Astrocyte (in vitro differentiated cells and primary cell): ENCODE results near the gene FCHO2. TPM values are rescaled to one million over a fixed set of nuclear protein-coding genes. Genes with fewer than 3 reads are reported as not detected.

Source experiments
- DNase-seq: peaks from one replicate; pipeline ENCODE4 v3.0.0-alpha.2; 2010; ENCODE audit warnings: low read depth
- FAIRE-seq: peaks from 2 replicates; lab custom pipeline; 2011; peaks lifted over from hg19 to GRCh38; lab: Jason Lieb, UNC
- H2AFZ ChIP-seq: 2 replicates; pipeline ENCODE4 v1.6.0; 2012; ENCODE audit warnings: low read depth, low read length, inconsistent platforms
- H3K27ac ChIP-seq: 2 replicates; pipeline ENCODE4 v1.5.1; 2011; ENCODE audit warnings: low read depth, low read length, inconsistent platforms
- H3K27me3 ChIP-seq: 2 replicates; pipeline ENCODE4 v1.6.0; 2011; ENCODE audit warnings: low read length, inconsistent platforms; ENCODE audit not compliant: insufficient read depth
- H3K36me3 ChIP-seq: 2 replicates; pipeline ENCODE4 v1.5.1; 2011; ENCODE audit warnings: low read length, inconsistent platforms; ENCODE audit not compliant: insufficient read depth
- H3K4me1 ChIP-seq: 2 replicates; pipeline ENCODE4 v1.5.1; 2011; ENCODE audit warnings: low read length, inconsistent platforms; ENCODE audit not compliant: insufficient read depth
- H3K4me2 ChIP-seq: 2 replicates; pipeline ENCODE4 v1.6.0; 2012; ENCODE audit warnings: low read length, inconsistent platforms
- H3K4me3 ChIP-seq: 2 replicates; pipeline ENCODE4 v1.5.1; 2011; ENCODE audit warnings: low read depth, mild to moderate bottlenecking, low read length, inconsistent platforms; ENCODE audit not compliant: insufficient read depth
- H3K79me2 ChIP-seq: 2 replicates; pipeline ENCODE4 v1.6.0; 2012; ENCODE audit warnings: mild to moderate bottlenecking, low read length, inconsistent platforms; ENCODE audit not compliant: insufficient read depth
- H3K9ac ChIP-seq: 2 replicates; pipeline ENCODE4 v1.6.0; 2012; ENCODE audit warnings: mild to moderate bottlenecking, low read length, inconsistent platforms
- H3K9me3 ChIP-seq: 2 replicates; pipeline ENCODE4 v1.5.1; 2012; ENCODE audit warnings: low read depth, mild to moderate bottlenecking, low read length, inconsistent platforms; ENCODE audit not compliant: insufficient read depth
- H4K20me1 ChIP-seq: 2 replicates; pipeline ENCODE4 v1.6.0; 2012; ENCODE audit warnings: low read length, inconsistent platforms; ENCODE audit not compliant: insufficient read depth
- H3K27ac Mint-ChIP-seq: one replicate; pipeline ENCODE4 v1.8.0; 2021; ENCODE audit warnings: mild to moderate bottlenecking, mixed read lengths; ENCODE audit not compliant: unreplicated experiment
- H3K27me3 Mint-ChIP-seq: one replicate; pipeline ENCODE4 v1.8.0; 2021; ENCODE audit warnings: low read depth, mixed read lengths; ENCODE audit not compliant: unreplicated experiment
- H3K36me3 Mint-ChIP-seq: one replicate; pipeline ENCODE4 v1.8.0; 2021; ENCODE audit warnings: low read depth, mixed read lengths; ENCODE audit not compliant: unreplicated experiment
- H3K4me1 Mint-ChIP-seq: one replicate; pipeline ENCODE4 v1.8.0; 2021; ENCODE audit warnings: low read depth, mixed read lengths; ENCODE audit not compliant: unreplicated experiment
- H3K4me3 Mint-ChIP-seq: one replicate; pipeline ENCODE4 v1.8.0; 2021; ENCODE audit warnings: mild to moderate bottlenecking, moderate library complexity, mixed read lengths; ENCODE audit not compliant: unreplicated experiment
- H3K9me3 Mint-ChIP-seq: one replicate; pipeline ENCODE4 v1.8.0; 2021; ENCODE audit warnings: mild to moderate bottlenecking, mixed read lengths; ENCODE audit not compliant: unreplicated experiment
- CTCF ChIP-seq: IDR thresholded peaks from 2 replicates; pipeline ENCODE4 v1.5.1; 2011; ENCODE audit warnings: low read depth, mild to moderate bottlenecking, inconsistent platforms, low read length, moderate library complexity; ENCODE audit not compliant: insufficient read depth
- EZH2 ChIP-seq: IDR thresholded peaks from 2 replicates; pipeline ENCODE4 v1.6.1; 2012; ENCODE audit warnings: mild to moderate bottlenecking, low read length, inconsistent platforms; ENCODE audit not compliant: insufficient read depth
- total RNA-seq: library from RNA; stranded (reverse); gene quantifications from 2 replicates; pipeline ENCODE4 v1.2.1, GENCODE V29; 2021

The FCHO2 gene
- total RNA-seq, 1 donor from 2014 or later, result 20.7 TPM

- no peaks in the 10 kb centered on the region for H3K36me3 Mint-ChIP-seq
- Histone ChIP-seq H3K4me1 (peaks cover 1% of the 10 kb centered on the region), H3K36me3 (peaks cover 6% of the 10 kb centered on the region), H3K27me3 (no peaks in the 10 kb centered on the region), H3K9ac (no peak overlapping the region), H3K4me3 (no peak overlapping the region), H3K27ac (no peak overlapping the region), H2AFZ (no peak overlapping the region), H3K9me3 (no peaks in the 10 kb centered on the region), H3K4me2 (no peak overlapping the region), H3K79me2 (no peaks in the 10 kb centered on the region), H4K20me1 (no peaks in the 10 kb centered on the region)
- H3K4me3 Mint-ChIP-seq, result no peak overlapping the region
- DNase-seq (no peak), FAIRE-seq (no peak)
- TF ChIP-seq CTCF (no peak), EZH2 (no peak)
- peaks cover 19% of the 10 kb centered on the region for H3K4me1 Mint-ChIP-seq
- no peaks in the 10 kb centered on the region for H3K27me3 Mint-ChIP-seq
- no peak overlapping the region for H3K27ac Mint-ChIP-seq
- H3K9me3 Mint-ChIP-seq, result no peaks in the 10 kb centered on the region
These were observed 105.8 kb downstream of the FCHO2 start for GRCh38 chr5:73061593-73061992.

- FAIRE-seq (peak; percentile 76), DNase-seq (peak; percentile 78)
- Histone ChIP-seq H4K20me1 (no peaks in the 10 kb centered on the region), H3K4me2 (no peak overlapping the region), H3K9me3 (no peaks in the 10 kb centered on the region), H3K27ac (no peak overlapping the region), H2AFZ (no peak overlapping the region), H3K27me3 (no peaks in the 10 kb centered on the region), H3K79me2 (no peaks in the 10 kb centered on the region), H3K36me3 (peaks cover 9% of the 10 kb centered on the region), H3K4me1 (peaks cover 8% of the 10 kb centered on the region), H3K9ac (no peak overlapping the region), H3K4me3 (no peak overlapping the region)
- Mint-ChIP-seq H3K9me3 (no peaks in the 10 kb centered on the region), H3K4me3 (no peak overlapping the region), H3K27ac (peak overlapping the region; percentile 47), H3K36me3 (peaks cover 8% of the 10 kb centered on the region), H3K27me3 (no peaks in the 10 kb centered on the region), H3K4me1 (peaks cover 22% of the 10 kb centered on the region)
- TF ChIP-seq CTCF (no peak), EZH2 (no peak)
These were observed 110.6 kb downstream of the FCHO2 start for GRCh38 chr5:73066466-73066865.

GRCh38 chr5:73067213-73067612 is 111.4 kb downstream of the FCHO2 start:
- DNase-seq, result peak; percentile 10
- H3K36me3 ChIP-seq, result peaks cover 9% of the 10 kb centered on the region
- no peaks in the 10 kb centered on the region for H3K27me3 ChIP-seq
- no peak overlapping the region for H3K4me3 ChIP-seq
- H3K79me2 ChIP-seq, result no peaks in the 10 kb centered on the region
- no peaks in the 10 kb centered on the region for H3K9me3 ChIP-seq
- no peak overlapping the region for H3K4me3 Mint-ChIP-seq
- no peak for TF ChIP-seq CTCF
- no peak overlapping the region for H3K9ac ChIP-seq
- peak overlapping the region; percentile 5 for H3K4me2 ChIP-seq
- H3K4me1 Mint-ChIP-seq, result peaks cover 16% of the 10 kb centered on the region
- no peaks in the 10 kb centered on the region for H3K27me3 Mint-ChIP-seq
- no peak overlapping the region for H3K27ac ChIP-seq
- no peak overlapping the region for H2AFZ ChIP-seq
- no peaks in the 10 kb centered on the region for H4K20me1 ChIP-seq
- peaks cover 8% of the 10 kb centered on the region for H3K36me3 Mint-ChIP-seq
- H3K4me1 ChIP-seq, result peaks cover 8% of the 10 kb centered on the region
- no peak for FAIRE-seq
- H3K27ac Mint-ChIP-seq, result peak overlapping the region; percentile 34
- H3K9me3 Mint-ChIP-seq, result no peaks in the 10 kb centered on the region
